ENCODE measurements around the gene CASKIN2. TPM values are rescaled to one million over a fixed set of nuclear protein-coding genes. Genes with fewer than 3 reads are reported as not detected.

CASKIN2 gene
- total RNA-seq, 1 donor, result 9.5 TPM

DNA sequence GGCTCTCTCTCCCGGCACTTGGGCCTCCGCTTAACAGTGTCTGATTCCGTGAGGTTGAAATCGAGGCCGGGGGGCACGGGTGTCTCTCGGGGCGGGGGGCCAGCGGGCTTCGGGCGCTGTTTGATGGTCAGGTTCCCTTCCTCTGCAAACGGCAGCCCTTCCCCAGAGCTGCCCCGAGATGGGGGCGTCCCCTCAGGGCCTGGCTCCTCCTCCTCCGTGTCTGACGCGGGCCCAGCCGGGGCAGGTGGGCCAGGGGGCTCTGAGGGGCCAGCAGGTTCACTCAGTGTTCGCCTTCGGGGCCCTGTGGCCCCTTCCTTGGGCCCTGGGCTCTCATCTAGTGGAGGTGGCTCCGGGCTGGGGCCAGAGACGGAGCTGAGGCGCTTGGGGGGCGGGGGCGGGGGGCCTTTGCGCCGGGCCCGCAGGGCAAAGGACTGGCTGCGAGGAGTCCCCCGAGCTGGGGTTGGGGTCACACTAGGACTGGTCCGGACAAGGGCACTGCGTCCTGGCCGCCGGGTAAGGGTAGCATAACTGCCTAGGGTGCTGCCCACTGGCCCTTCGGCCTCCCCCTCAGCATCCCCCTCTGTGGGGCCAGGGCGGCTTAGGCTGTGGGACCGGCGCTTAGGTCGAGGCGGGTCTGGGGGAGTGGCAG is 13.1 kb downstream of the CASKIN2 start:
- DNase-seq (ENCODE audit: low read depth), result no peak
- H3K4me3 ChIP-seq (ENCODE audit: low read depth, low read length), result no peak overlapping the region
- TF ChIP-seq, protein P1, sequence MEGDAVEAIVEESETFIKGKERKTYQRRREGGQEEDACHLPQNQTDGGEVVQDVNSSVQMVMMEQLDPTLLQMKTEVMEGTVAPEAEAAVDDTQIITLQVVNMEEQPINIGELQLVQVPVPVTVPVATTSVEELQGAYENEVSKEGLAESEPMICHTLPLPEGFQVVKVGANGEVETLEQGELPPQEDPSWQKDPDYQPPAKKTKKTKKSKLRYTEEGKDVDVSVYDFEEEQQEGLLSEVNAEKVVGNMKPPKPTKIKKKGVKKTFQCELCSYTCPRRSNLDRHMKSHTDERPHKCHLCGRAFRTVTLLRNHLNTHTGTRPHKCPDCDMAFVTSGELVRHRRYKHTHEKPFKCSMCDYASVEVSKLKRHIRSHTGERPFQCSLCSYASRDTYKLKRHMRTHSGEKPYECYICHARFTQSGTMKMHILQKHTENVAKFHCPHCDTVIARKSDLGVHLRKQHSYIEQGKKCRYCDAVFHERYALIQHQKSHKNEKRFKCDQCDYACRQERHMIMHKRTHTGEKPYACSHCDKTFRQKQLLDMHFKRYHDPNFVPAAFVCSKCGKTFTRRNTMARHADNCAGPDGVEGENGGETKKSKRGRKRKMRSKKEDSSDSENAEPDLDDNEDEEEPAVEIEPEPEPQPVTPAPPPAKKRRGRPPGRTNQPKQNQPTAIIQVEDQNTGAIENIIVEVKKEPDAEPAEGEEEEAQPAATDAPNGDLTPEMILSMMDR (IDR thresholded peaks at IDR 0.05; ENCODE audit: insufficient read depth, low read depth, low read length), result no peak

DNA sequence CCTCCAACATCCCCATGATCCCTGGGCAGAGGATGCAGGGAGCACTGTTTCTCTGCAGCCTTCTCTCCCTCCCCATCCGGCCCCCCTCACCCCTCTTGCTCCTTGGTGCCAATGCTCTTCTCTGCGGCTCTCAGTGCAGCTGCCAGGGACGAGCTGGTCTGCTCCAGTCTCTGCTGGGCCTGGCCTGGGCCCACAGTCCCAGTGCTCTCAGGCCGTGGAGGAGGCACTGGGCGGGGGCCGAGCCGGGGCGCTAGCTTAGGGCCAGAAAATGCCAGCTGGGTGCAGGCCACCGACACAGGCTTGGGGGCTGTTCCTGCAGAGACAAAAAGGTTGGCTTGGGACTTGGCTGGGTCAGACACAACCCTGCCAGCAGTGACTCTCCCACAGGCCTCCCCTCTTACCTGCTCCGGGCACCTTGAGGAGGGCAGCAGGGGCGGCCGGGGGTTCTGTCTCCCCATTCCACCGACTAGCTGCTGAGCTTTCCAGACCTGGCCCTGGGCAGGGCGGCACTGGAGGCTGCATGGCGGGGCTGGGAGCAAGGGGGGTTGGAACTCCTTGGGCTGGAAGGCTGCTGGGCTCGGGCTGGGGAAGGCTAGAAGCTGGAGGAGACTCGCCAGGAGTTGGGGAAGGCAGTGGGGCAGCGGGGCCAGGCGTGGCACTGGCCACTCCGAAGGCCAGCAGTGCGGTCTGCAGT is 13.8 kb downstream of the CASKIN2 start:
- TF ChIP-seq, protein P1 (IDR thresholded peaks at IDR 0.05; ENCODE audit: insufficient read depth, low read depth, low read length), result no peak
- DNase-seq (ENCODE audit: low read depth), result no peak
- no peak overlapping the region for H3K4me3 ChIP-seq (ENCODE audit: low read depth, low read length)

DNA sequence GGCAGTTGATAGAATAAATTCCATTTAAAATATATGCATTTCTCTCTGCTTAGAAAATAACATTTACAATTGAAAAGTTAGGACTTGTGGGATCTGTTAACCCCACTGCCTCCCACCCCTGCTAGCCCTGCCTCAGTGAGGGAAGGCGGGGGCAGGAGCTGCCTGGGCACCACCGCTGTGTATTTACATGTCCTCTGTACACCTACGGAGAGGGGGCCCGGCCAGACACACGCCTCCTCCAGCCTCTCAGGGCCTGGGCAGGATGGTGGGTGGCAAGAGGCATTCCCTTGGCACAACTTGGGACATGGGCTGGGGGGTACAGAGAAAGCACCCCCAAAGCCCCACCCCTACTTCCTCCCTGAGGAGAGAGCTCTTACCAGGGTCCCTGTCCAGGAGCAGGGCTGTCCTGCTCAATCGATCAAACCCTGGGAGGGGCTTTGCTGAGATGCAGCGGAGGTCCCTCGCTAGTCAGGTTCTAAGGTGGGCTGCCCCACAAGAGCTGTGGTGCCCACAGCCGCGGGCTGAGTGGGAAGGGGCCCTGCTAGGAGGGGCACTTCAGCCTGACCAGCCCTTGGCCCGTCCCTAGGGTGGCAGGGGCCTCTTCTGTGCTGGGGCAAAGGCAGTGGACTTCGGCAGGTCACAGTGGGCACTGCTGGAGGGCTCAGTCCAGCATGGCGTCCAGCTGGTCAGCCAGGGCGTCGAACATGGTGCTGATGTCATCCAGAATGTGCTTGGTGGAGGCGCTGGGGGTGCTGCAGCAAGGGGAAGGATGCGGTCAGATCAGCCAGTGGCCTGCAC is 14.7 kb downstream of the CASKIN2 start:
- H3K4me3 ChIP-seq (ENCODE audit: low read depth, low read length), result no peak overlapping the region
- TF ChIP-seq, protein P1 (IDR thresholded peaks at IDR 0.05; ENCODE audit: insufficient read depth, low read depth, low read length), result no peak
- DNase-seq (ENCODE audit: low read depth), result no peak

DNA sequence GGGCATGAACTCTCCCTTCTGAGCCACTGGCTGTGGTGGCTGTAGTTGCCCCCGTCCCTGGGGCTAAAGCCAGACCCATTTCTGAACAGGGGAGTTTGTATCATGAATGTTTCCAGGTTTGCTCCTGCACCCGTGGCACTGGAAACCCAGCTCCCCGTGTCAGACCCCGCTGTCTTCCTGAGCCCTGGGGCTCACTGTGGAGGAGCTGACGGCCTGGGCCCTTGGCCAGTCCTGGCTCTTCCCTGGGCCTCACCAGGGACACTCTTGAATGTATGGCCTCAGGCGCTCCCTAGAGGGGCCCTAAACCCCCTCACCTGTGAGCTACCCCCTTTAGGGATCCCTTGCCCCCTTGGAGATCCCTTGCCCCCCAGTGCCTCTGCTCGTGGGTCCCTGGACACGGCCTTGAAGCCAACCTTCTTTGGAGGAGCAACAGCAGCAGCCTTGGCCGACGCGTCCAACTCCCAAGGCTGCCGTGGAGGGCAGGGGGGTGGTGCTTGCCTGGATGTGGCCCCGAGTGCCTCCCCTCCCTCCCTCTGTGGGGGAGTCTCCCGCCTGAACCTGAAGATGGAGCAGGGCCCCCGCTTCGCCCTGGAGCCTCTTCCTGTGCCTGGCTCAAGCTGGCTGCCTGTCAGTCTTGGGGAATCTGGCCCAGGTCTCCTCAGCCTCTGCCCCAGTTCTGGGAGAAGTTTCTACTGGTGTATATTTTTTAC is 15.9 kb downstream of the CASKIN2 start:
- H3K4me3 ChIP-seq (ENCODE audit: low read depth, low read length), result no peak overlapping the region
- no peak for DNase-seq (ENCODE audit: low read depth)
- TF ChIP-seq, protein P1 (IDR thresholded peaks at IDR 0.05; ENCODE audit: insufficient read depth, low read depth, low read length), result no peak

DNA sequence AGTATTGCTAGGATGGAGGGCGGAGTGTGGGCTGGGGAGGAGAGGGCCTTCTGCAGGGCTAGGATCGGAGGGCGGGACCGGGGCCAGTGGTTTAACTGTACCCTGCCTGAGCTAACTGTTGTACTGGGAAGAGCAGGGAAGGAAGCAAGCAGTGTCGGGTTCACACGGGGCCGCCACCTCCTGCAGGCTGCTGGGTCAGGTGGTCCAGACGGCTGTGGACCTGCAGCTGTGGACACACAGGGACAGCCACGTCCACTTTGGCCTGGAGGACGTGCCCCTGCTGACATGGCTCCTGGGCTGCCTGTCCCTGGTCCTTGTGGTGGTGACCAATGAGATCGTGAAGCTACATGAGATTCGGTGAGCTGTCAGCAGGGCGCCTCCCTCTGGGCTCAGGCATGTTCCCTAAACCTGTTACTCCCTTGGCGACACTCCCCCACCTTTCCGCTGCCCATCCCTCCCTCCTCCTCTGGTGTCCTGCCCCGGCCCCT is 16.6 kb downstream of the CASKIN2 start:
- DNase-seq (ENCODE audit: low read depth), result no peak

More for the DNA sequence above, 16.6 kb downstream of the CASKIN2 start:
- TF ChIP-seq, protein P1 (IDR thresholded peaks at IDR 0.05; ENCODE audit: insufficient read depth, low read depth, low read length), result no peak
- H3K4me3 ChIP-seq (ENCODE audit: low read depth, low read length), result no peak overlapping the region
